Ectodermal cell (in vitro differentiated cells): ENCODE measurements around the gene ANKS6.

Experiments
- H3K27ac ChIP-seq: 2 replicates; pipeline ENCODE4 v1.7.0; 2013; ENCODE audit warnings: mild to moderate bottlenecking, low read depth, low read length; ENCODE audit not compliant: insufficient read depth, poor library complexity, severe bottlenecking
- H3K27me3 ChIP-seq: 2 replicates; pipeline ENCODE4 v1.7.0; 2013; ENCODE audit warnings: mild to moderate bottlenecking, low read length; ENCODE audit not compliant: insufficient read depth, control insufficient read depth, poor library complexity, severe bottlenecking
- H3K36me3 ChIP-seq: one replicate; pipeline ENCODE4 v1.7.0; 2013; ENCODE audit warnings: low read length; ENCODE audit not compliant: control insufficient read depth, insufficient read depth
- H3K4me1 ChIP-seq: one replicate; pipeline ENCODE4 v1.7.0; 2013; ENCODE audit warnings: low read length; ENCODE audit not compliant: control insufficient read depth, insufficient read depth
- H3K4me3 ChIP-seq: 2 replicates; pipeline ENCODE4 v1.7.0; 2013; ENCODE audit warnings: low read depth, low read length, control low read depth; ENCODE audit not compliant: insufficient read depth
- H3K9me3 ChIP-seq: 2 replicates; pipeline ENCODE4 v1.7.0; 2013; ENCODE audit warnings: mild to moderate bottlenecking, low read length, moderate library complexity; ENCODE audit not compliant: control insufficient read depth
- WGBS, 2 experiments: methylation state at CpG; one replicate each; pipeline ENCODE4 v1.1.7; 2013; ENCODE audit warnings: missing lambda C conversion rate in 2 of 2; 5-methylcytosine and 5-hydroxymethylcytosine counted together

ANKS6 gene

GRCh38 chr9:98721643-98722042, 74.7 kb downstream of the ANKS6 start:
- H3K4me3 ChIP-seq: no peak overlapping the region
- WGBS, 2 experiments: 93 to 96% methylated on average over 2 of the region's 2 CpGs

DNA sequence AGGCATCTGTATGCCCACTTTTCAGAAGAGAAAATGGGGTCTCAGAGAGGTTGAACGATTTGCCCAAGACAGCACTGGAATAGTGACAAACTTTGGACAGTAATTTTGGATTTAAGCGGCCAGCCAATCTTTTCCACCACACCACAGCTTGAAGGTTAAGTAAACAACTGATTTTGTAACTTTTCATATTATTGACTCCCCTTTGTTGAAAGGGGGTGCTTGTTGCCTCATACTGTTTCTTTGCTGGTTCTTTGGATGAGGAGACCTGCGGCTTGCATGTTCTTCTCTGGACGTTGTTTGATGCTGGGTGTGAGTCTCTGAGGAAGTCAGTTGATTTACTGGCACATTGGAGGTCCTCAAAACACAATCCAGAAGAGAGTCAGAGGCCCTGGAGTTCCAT, 76.0 kb downstream of the ANKS6 start:
- no peaks in the 10 kb centered on the region for H3K36me3 ChIP-seq
- no peak overlapping the region for H3K27ac ChIP-seq
- 89 to 97% methylated on average over 3 to 4 of the region's 4 CpGs for WGBS, 2 experiments
- H3K27me3 ChIP-seq: peaks cover 4% of the 10 kb centered on the region
- H3K4me3 ChIP-seq: no peak overlapping the region
- H3K4me1 ChIP-seq: no peaks in the 10 kb centered on the region
- no peaks in the 10 kb centered on the region for H3K9me3 ChIP-seq

More at GRCh38 chr9:98721643-98722042, 74.7 kb downstream of the ANKS6 start:
- no peaks in the 10 kb centered on the region for H3K9me3 ChIP-seq
- no peaks in the 10 kb centered on the region for H3K4me1 ChIP-seq
- H3K27ac ChIP-seq: no peak overlapping the region
- H3K36me3 ChIP-seq: no peaks in the 10 kb centered on the region
- H3K27me3 ChIP-seq: no peaks in the 10 kb centered on the region

DNA sequence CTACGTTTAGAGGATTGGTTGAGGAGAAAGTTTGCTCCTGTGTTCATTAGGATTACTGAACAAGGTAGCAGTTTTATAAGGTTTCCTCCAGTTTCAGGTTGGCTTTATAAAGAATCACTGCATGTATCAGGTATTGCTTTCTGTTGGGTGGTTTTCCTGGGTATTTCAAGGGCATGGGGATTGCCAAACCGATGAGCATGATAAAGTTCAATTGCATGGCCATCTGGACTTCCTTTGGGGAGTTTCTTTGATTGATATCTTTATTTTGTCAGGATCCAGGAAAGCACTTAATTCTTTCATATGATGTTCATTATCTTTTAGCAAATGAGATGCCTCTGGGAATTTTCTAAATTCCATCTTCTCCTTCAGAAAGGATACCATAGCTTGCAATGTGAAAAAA, 77.3 kb downstream of the ANKS6 start:
- H3K27me3 ChIP-seq: peaks cover 4% of the 10 kb centered on the region

DNA sequence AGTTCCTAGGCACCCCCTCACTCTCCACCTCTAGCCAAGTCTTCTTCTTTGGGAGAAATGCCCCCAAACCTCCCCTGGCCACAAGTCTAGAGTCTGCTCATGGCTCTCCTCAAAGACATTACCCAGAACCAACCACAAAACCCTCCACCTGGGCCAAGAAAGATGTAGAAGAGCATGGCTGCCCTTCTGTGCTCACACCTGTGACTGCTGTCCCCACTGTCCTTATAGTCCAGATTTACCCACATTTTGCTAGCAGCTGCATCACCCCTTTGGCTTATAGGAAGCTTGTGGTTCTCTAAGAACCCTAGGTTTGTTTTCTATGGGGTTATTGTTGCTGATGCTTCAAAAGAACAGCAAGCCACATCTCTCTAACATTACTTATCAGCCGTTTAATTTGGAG, 81.5 kb downstream of the ANKS6 start:
- Histone ChIP-seq H3K27ac (no peak overlapping the region), H3K4me1 (no peaks in the 10 kb centered on the region), H3K27me3 (peaks cover 37% of the 10 kb centered on the region), H3K9me3 (no peaks in the 10 kb centered on the region), H3K36me3 (no peaks in the 10 kb centered on the region), H3K4me3 (no peak overlapping the region)
- WGBS, 2 experiments: 50 to 81% methylated on average over 1 of the region's 1 CpG

More for the DNA sequence above, 77.3 kb downstream of the ANKS6 start:
- no peak overlapping the region for H3K4me3 ChIP-seq
- H3K4me1 ChIP-seq: no peaks in the 10 kb centered on the region
- no peak overlapping the region for H3K27ac ChIP-seq
- H3K36me3 ChIP-seq: no peaks in the 10 kb centered on the region
- H3K9me3 ChIP-seq: no peaks in the 10 kb centered on the region
- 85 to 91% methylated on average over 2 of the region's 2 CpGs for WGBS, 2 experiments

GRCh38 chr9:98712987-98713386, 83.4 kb downstream of the ANKS6 start:
- H3K4me1 ChIP-seq: peaks cover 9% of the 10 kb centered on the region
- H3K9me3 ChIP-seq: no peaks in the 10 kb centered on the region
- H3K36me3 ChIP-seq: no peaks in the 10 kb centered on the region
- H3K27me3 ChIP-seq: peaks cover 56% of the 10 kb centered on the region
- H3K27ac ChIP-seq: no peak overlapping the region
- no peak overlapping the region for H3K4me3 ChIP-seq

GRCh38 chr9:98709968-98710965, 86.1 kb downstream of the ANKS6 start:
- H3K4me1 ChIP-seq: peaks cover 12% of the 10 kb centered on the region
- no peaks in the 10 kb centered on the region for H3K9me3 ChIP-seq
- H3K27ac ChIP-seq: no peak overlapping the region
- no peaks in the 10 kb centered on the region for H3K36me3 ChIP-seq
- 69 to 70% methylated on average over 14 of the region's 14 CpGs for WGBS, 2 experiments
- peaks cover 79% of the 10 kb centered on the region for H3K27me3 ChIP-seq
- no peak overlapping the region for H3K4me3 ChIP-seq

DNA sequence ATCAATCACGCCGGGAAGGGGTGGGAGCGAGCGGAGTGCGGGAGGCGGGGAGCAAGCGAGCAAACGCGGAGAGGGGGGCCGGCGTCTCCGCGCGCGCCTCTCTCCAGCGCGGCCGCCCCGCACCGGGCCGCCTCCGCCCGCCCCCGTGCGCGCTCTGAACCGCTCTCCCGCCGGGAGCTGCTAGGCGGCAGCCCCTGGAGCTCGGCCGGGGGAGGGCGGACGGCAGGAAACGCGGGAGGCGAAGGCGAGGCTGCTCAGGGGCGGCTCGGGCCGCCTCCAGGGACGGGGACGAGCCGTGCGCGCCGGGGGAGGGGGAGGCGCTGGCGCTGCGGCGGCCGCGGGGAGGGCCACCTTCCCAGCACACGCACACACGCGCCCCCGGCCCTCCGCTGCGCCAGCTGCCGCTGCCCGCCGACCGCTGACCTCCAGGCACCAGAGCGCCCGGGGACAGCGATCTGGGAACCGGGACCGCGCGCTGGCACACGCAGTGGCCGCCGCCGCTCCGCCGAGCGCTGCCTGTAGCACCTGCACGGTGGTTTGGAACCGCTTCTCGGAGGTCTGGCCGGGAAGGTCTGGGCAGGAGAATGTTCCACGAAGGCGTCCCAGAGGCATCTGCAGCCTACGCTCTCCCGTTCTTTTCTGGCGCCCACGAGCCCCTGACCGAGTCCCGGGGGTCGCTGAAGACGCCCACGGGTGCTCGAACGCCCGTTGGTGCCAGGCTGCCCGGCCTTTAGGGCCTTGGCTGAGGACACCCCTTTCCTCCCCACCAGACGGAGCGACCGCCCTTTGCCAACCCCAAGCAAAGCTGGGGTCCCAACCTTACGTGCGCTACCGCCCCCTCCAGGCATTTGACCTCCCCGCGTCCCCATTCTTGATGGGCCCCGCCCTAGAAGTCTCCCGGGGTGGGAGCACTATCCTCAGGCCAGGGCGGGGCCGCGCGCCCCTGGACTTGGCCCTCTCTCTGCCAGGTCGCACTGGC, 87.1 kb downstream of the ANKS6 start, which contains the start of gene GABBR2:
Gene GABBR2 (minus strand): TSS at position 3 of the 979 bp plus-strand sequence. CDS start 198 bp downstream, outside the sequence.
- Histone ChIP-seq H3K27me3 (peaks cover 85% of the 10 kb centered on the region), H3K4me1 (peaks cover 12% of the 10 kb centered on the region), H3K9me3 (no peaks in the 10 kb centered on the region), H3K4me3 (peak within 1 kb of the TSS; percentile 32), H3K27ac (no peak within 1 kb of the TSS), H3K36me3 (no peaks in the 10 kb centered on the region)
- 3% methylated on average over 111 of the region's 111 CpGs for WGBS, 2 experiments

DNA sequence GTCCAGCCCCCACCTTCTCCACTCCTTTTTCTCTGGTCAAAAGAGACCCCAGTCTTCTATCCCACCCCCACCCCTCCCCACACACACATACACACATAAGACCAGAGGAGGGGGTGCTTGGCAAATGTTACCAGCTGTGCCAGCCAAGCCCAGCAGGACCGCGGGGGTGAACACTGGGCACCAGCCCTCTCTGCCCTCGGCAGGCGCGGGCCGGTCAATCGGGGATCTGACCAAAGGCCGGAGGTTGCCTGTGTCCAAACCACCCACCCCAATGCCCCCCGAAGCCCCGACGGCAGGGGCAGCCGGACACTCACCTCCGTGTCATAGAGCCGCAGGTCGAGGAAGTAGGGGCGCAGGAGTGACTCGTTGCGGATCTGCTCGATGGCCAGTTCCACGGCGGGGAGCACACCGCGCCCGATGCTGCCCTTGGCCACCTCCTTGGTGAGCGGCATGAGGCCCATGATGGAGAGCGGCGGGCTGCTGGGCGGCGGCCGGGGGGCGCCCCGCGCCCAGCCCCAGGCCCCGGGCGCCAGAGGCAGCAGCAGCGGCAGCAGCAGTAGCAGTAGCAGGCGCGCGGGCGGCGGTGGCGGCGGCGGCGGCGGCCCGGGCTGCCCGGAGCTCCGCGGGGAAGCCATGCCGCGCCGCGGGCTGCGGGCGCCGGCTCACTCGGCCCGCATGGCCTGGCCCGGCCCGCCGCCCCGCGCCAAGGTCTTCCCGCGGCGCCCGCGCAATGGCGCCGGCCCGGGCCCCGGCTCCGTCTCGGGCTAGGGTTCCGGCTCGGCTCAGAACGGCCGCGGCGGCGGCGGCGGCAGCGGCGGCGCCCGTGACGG, 88.0 kb downstream of the ANKS6 start:
- Histone ChIP-seq H3K36me3 (no peaks in the 10 kb centered on the region), H3K27me3 (peaks cover 83% of the 10 kb centered on the region), H3K4me3 (peak overlapping the region; percentile 32), H3K9me3 (no peaks in the 10 kb centered on the region), H3K27ac (no peak overlapping the region), H3K4me1 (peaks cover 12% of the 10 kb centered on the region)
- WGBS, 2 experiments: 4% methylated on average over 89 of the region's 89 CpGs
